Caco-2 (cell line): Measurements from ENCODE around the gene YJU2. TPM values are rescaled to one million over a fixed set of nuclear protein-coding genes. Genes with fewer than 3 reads are reported as not detected.

Experiments used
- BruUV-seq: library from RNA; stranded (reverse); fragments of 400-500 nt; replicated peaks from 2 replicates; lab custom pipeline; 2021; lab: Mats Ljungman, UMichigan
- CTCF ChIA-PET: fragments of 300-600 bp; sonication (Branson Sonifier 250); formaldehyde crosslinking; loops from one replicate; lab custom pipeline; 2022; ENCODE audit warnings: antibody characterized with exemption; lab: Charles Lee
- POLR2A ChIA-PET: fragments of 300-600 bp; sonication (Branson Sonifier 250); formaldehyde crosslinking; loops from one replicate; lab custom pipeline; 2022; ENCODE audit warnings: antibody characterized with exemption; lab: Charles Lee
- DNase-seq, 2 experiments: peaks; one replicate each; pipeline versions ENCODE4 v3.0.0 to v3.0.0-alpha.2; 2020 to 2022
- H3K27me3 ChIP-seq: replicated peaks from 2 replicates; pipeline ENCODE4 v1.6.0; 2011; ENCODE audit warnings: low read length; ENCODE audit not compliant: control insufficient read depth, insufficient read depth
- H3K36me3 ChIP-seq: 2 replicates; pipeline ENCODE4 v1.5.1; 2011; ENCODE audit warnings: low read length; ENCODE audit not compliant: control insufficient read depth, insufficient read depth
- H3K4me1 ChIP-seq: fragments of 250-450 bp; sonication (Bioruptor Pico); 2 replicates; pipeline ENCODE4 v1.5.1; 2020; ENCODE audit warnings: mild to moderate bottlenecking
- H3K4me3 ChIP-seq: 2 replicates; pipeline ENCODE4 v1.5.1; 2011; ENCODE audit warnings: low read depth, mild to moderate bottlenecking, control low read depth, low read length
- H3K9me3 ChIP-seq: fragments of 250-450 bp; sonication (Bioruptor Pico); 2 replicates; pipeline ENCODE4 v1.5.1; 2020; ENCODE audit warnings: mild to moderate bottlenecking, moderate library complexity
- H3K27ac Mint-ChIP-seq: one replicate; pipeline ENCODE4 v1.8.0; 2022; ENCODE audit warnings: mixed read lengths; ENCODE audit not compliant: unreplicated experiment
- H3K27me3 Mint-ChIP-seq: one replicate; pipeline ENCODE4 v1.8.0; 2022; ENCODE audit warnings: mixed read lengths; ENCODE audit not compliant: insufficient read depth, unreplicated experiment
- H3K36me3 Mint-ChIP-seq: one replicate; pipeline ENCODE4 v1.8.0; 2022; ENCODE audit warnings: mild to moderate bottlenecking, mixed read lengths; ENCODE audit not compliant: insufficient read depth, unreplicated experiment
- H3K4me1 Mint-ChIP-seq: one replicate; pipeline ENCODE4 v1.8.0; 2022; ENCODE audit warnings: low read depth, mixed read lengths; ENCODE audit not compliant: unreplicated experiment
- H3K4me3 Mint-ChIP-seq: one replicate; pipeline ENCODE4 v1.8.0; 2022; ENCODE audit warnings: mild to moderate bottlenecking, moderate library complexity, mixed read lengths; ENCODE audit not compliant: unreplicated experiment
- H3K9me3 Mint-ChIP-seq: one replicate; pipeline ENCODE4 v1.8.0; 2022; ENCODE audit warnings: mixed read lengths; ENCODE audit not compliant: unreplicated experiment
- intact Hi-C: fragments of 100-400 bp; cut with micrococcal nuclease; formaldehyde crosslinking; loops from one replicate; pipeline ENCODE4 v1.10.0; 2022; ENCODE audit not compliant: unreplicated experiment
- total RNA-seq: library from RNA; stranded (reverse); gene quantifications from 2 replicates; pipeline ENCODE4 v1.2.3, GENCODE V29; 2022
- TF ChIP-seq, protein P1 (sequence below), 2 experiments: fragments of 200-600 bp in 1 of 2; IDR thresholded peaks; 1 replicate in 1 of 2; 2 replicates in 1 of 2; pipeline versions ENCODE4 v1.5.1 to v1.8.0; 2011 to 2022; ENCODE audit warnings: antibody characterized with exemption in 1 of 2, control low read depth in 1 of 2, inconsistent platforms in 1 of 2, low read depth in 1 of 2, low read length in 1 of 2, mild to moderate bottlenecking in 1 of 2, moderate library complexity in 1 of 2; ENCODE audit not compliant: insufficient read depth in 1 of 2, severe bottlenecking in 1 of 2, unreplicated experiment in 1 of 2

The YJU2 gene
- total RNA-seq, 1 experiment from 2014 or later: 19.5 TPM

GRCh38 chr19:4278419-4279266, 31.8 kb downstream of the YJU2 start, which contains the start of gene SHD:
Gene SHD, plus strand, starts transcription at chr19:4279266. Its CDS starts 798 bp downstream, at chr19:4280064.
- CTCF ChIA-PET: interaction anchor here (1.4 kb wide), 1 partner anchor 11 kb away, joined by 11 read pairs; no protein-coding TSS in a partner anchor
- H3K36me3 Mint-ChIP-seq: no peaks in the 10 kb centered on the region
- TF ChIP-seq, protein P1, sequence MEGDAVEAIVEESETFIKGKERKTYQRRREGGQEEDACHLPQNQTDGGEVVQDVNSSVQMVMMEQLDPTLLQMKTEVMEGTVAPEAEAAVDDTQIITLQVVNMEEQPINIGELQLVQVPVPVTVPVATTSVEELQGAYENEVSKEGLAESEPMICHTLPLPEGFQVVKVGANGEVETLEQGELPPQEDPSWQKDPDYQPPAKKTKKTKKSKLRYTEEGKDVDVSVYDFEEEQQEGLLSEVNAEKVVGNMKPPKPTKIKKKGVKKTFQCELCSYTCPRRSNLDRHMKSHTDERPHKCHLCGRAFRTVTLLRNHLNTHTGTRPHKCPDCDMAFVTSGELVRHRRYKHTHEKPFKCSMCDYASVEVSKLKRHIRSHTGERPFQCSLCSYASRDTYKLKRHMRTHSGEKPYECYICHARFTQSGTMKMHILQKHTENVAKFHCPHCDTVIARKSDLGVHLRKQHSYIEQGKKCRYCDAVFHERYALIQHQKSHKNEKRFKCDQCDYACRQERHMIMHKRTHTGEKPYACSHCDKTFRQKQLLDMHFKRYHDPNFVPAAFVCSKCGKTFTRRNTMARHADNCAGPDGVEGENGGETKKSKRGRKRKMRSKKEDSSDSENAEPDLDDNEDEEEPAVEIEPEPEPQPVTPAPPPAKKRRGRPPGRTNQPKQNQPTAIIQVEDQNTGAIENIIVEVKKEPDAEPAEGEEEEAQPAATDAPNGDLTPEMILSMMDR (IDR thresholded peaks at IDR 0.05; ENCODE audit: insufficient read depth in 1 of 2, low read depth in 1 of 2, low read length in 1 of 2, severe bottlenecking in 1 of 2, unreplicated experiment in 1 of 2): no peak
- intact Hi-C loops: no loop called here
- H3K27me3 ChIP-seq: no peaks in the 10 kb centered on the region
- no TSS peak for BruUV-seq
- H3K4me3 Mint-ChIP-seq: peak within 1 kb of the TSS; percentile 85
- peaks cover 7% of the 10 kb centered on the region for H3K4me1 Mint-ChIP-seq
- no peak for DNase-seq
- peaks cover 7% of the 10 kb centered on the region for H3K27me3 Mint-ChIP-seq
- H3K36me3 ChIP-seq: no peaks in the 10 kb centered on the region
- no peaks in the 10 kb centered on the region for H3K9me3 ChIP-seq
- no peak within 1 kb of the TSS for H3K27ac Mint-ChIP-seq
- POLR2A ChIA-PET: no interaction called here
- peaks cover 3% of the 10 kb centered on the region; the same call in 1 of the 2 replicates for H3K4me1 ChIP-seq
- H3K4me3 ChIP-seq: peak within 1 kb of the TSS; percentile 42
- H3K9me3 Mint-ChIP-seq: no peaks in the 10 kb centered on the region

- peak overlapping the region; percentile 42 for H3K4me3 ChIP-seq
- CTCF ChIA-PET: interaction anchor here (1.4 kb wide), 1 partner anchor 12 kb away, joined by 11 read pairs; no protein-coding TSS in a partner anchor
- H3K4me3 Mint-ChIP-seq: peak overlapping the region; percentile 85
Observed at GRCh38 chr19:4279267-4279529, 32.3 kb downstream of the YJU2 start.

More at GRCh38 chr19:4279267-4279529, 32.3 kb downstream of the YJU2 start:
- BruUV-seq: no TSS peak
- intact Hi-C loops: no loop called here
- Mint-ChIP-seq H3K4me1 (peaks cover 7% of the 10 kb centered on the region), H3K36me3 (no peaks in the 10 kb centered on the region), H3K9me3 (no peaks in the 10 kb centered on the region), H3K27me3 (peaks cover 7% of the 10 kb centered on the region), H3K27ac (no peak overlapping the region)
- Histone ChIP-seq H3K27me3 (no peaks in the 10 kb centered on the region), H3K36me3 (no peaks in the 10 kb centered on the region), H3K9me3 (no peaks in the 10 kb centered on the region), H3K4me1 (peaks cover 8% of the 10 kb centered on the region)
- no peak for DNase-seq
- POLR2A ChIA-PET: no interaction called here
- TF ChIP-seq, protein P1 (IDR thresholded peaks at IDR 0.05; ENCODE audit: insufficient read depth in 1 of 2, low read depth in 1 of 2, low read length in 1 of 2, severe bottlenecking in 1 of 2, unreplicated experiment in 1 of 2): no peak
